ENCODE results near the gene CEP104.
A peak's percentile ranks its signal among the peaks of the same experiment; 100 is the strongest.

CEP104 gene

GRCh38 chr1:3763351-3764125, 93.5 kb downstream of the CEP104 start:
- Mint-ChIP-seq H3K4me1 (peaks cover 8% of the 10 kb centered on the region), H3K4me3 (no peak overlapping the region), H3K9me3 (peaks cover 36% of the 10 kb centered on the region), H3K27ac (peak overlapping the region; percentile 45), H3K36me3 (ENCODE audit: low read depth) (no peaks in the 10 kb centered on the region), H3K27me3 (ENCODE audit: low read depth, poor library complexity) (peaks cover 48% of the 10 kb centered on the region)
- TF ChIP-seq CTCF (IDR thresholded peaks at IDR 0.05): no peak
- DNase-seq: no peak

- peaks cover 48% of the 10 kb centered on the region for H3K27me3 Mint-ChIP-seq (ENCODE audit: low read depth, poor library complexity)
- no peak overlapping the region for H3K27ac Mint-ChIP-seq
- no peak for DNase-seq
- peaks cover 8% of the 10 kb centered on the region for H3K4me1 Mint-ChIP-seq
- H3K4me3 Mint-ChIP-seq: no peak overlapping the region
- no peaks in the 10 kb centered on the region for H3K36me3 Mint-ChIP-seq (ENCODE audit: low read depth)
- TF ChIP-seq CTCF (IDR thresholded peaks at IDR 0.05): no peak
- peaks cover 36% of the 10 kb centered on the region for H3K9me3 Mint-ChIP-seq
These were observed 94.2 kb downstream of the CEP104 start for GRCh38 chr1:3762873-3763228.

GRCh38 chr1:3762151-3762872, 94.7 kb downstream of the CEP104 start:
- no peak for TF ChIP-seq CTCF (IDR thresholded peaks at IDR 0.05)
- H3K27me3 Mint-ChIP-seq (ENCODE audit: low read depth, poor library complexity): peaks cover 42% of the 10 kb centered on the region
- peaks cover 32% of the 10 kb centered on the region for H3K9me3 Mint-ChIP-seq
- DNase-seq: no peak
- H3K4me1 Mint-ChIP-seq: peaks cover 4% of the 10 kb centered on the region
- H3K36me3 Mint-ChIP-seq (ENCODE audit: low read depth): no peaks in the 10 kb centered on the region
- H3K4me3 Mint-ChIP-seq: no peak overlapping the region
- H3K27ac Mint-ChIP-seq: no peak overlapping the region
